Lower lobe of right lung (tissue), 2 donors: ENCODE results near the gene B4GALT2. TPM values are rescaled to one million over a fixed set of nuclear protein-coding genes. Genes with fewer than 3 reads are reported as not detected.

Experiments
- ATAC-seq, 2 donors: fragments of 200-7000 bp; cut with Tn5 transposase; one replicate each; pipeline ENCODE4 v1.9.1; 2020 to 2022; ENCODE audit warnings: mild to moderate bottlenecking in 2 of 2, moderate library complexity in 2 of 2
- DNase-seq: peaks from one replicate; pipeline ENCODE4 v3.0.0-alpha.2; 2020
- H3K27ac ChIP-seq: fragments of 200-600 bp; one replicate; pipeline ENCODE4 v1.8.0; 2022
- H3K27me3 ChIP-seq: fragments of 200-600 bp; one replicate; pipeline ENCODE4 v1.8.0; 2022; ENCODE audit warnings: low read depth
- H3K36me3 ChIP-seq: fragments of 200-600 bp; one replicate; pipeline ENCODE4 v1.8.0; 2022; ENCODE audit warnings: mild to moderate bottlenecking
- H3K4me1 ChIP-seq: fragments of 200-600 bp; one replicate; pipeline ENCODE4 v1.8.0; 2022
- H3K4me3 ChIP-seq: fragments of 200-600 bp; one replicate; pipeline ENCODE4 v1.8.0; 2022; ENCODE audit warnings: mild to moderate bottlenecking
- H3K9me3 ChIP-seq: fragments of 200-600 bp; one replicate; pipeline ENCODE4 v1.8.0; 2022
- intact Hi-C: fragments of 100-400 bp; cut with DNase I; formaldehyde crosslinking; loops from one replicate; pipeline ENCODE4 v1.11.0; 2022
- total RNA-seq: library from RNA; stranded (reverse); fragmentation: NEBNext Ultra II Directional; extraction: Animal tissue kit (Norgen Biotek cat#: 25700); gene quantifications from one replicate; pipeline ENCODE4 v1.2.1, GENCODE V29; 2021
- TF ChIP-seq, protein P1 (sequence below): fragments of 200-600 bp; IDR thresholded peaks from one replicate; pipeline ENCODE4 v1.8.0; 2022; ENCODE audit warnings: antibody characterized with exemption, mild to moderate bottlenecking
- donor health status: DM: no; HTN: yes; CAD: no; lungs with severe emphysema.

B4GALT2 gene
- total RNA-seq, 1 donor from 2014 or later, result 17.3 TPM

DNA sequence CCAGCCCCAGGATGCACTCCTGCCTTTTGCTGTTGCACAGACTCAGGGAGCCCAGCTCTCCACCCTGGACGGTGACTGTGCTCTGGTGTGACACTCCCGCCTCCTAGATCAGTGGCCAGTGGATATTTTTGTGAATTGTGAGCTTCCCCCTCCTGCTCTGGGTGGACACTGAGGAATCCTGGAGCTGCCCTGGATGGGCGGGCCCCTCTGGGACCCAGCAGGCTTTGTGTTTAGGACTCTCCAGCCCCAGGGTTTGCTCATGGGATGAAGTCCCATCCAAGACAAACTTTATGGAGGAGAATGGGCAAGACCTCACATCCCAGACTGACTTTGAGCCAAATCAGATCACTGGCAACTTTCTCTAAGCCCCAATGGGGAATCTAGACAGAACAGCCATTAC lies 36.2 kb downstream of the B4GALT2 start:
- no peaks in the 10 kb centered on the region for H3K9me3 ChIP-seq
- H3K27ac ChIP-seq, result no peak overlapping the region
- H3K4me3 ChIP-seq, result no peak overlapping the region
- no peak for DNase-seq
- TF ChIP-seq, protein P1, sequence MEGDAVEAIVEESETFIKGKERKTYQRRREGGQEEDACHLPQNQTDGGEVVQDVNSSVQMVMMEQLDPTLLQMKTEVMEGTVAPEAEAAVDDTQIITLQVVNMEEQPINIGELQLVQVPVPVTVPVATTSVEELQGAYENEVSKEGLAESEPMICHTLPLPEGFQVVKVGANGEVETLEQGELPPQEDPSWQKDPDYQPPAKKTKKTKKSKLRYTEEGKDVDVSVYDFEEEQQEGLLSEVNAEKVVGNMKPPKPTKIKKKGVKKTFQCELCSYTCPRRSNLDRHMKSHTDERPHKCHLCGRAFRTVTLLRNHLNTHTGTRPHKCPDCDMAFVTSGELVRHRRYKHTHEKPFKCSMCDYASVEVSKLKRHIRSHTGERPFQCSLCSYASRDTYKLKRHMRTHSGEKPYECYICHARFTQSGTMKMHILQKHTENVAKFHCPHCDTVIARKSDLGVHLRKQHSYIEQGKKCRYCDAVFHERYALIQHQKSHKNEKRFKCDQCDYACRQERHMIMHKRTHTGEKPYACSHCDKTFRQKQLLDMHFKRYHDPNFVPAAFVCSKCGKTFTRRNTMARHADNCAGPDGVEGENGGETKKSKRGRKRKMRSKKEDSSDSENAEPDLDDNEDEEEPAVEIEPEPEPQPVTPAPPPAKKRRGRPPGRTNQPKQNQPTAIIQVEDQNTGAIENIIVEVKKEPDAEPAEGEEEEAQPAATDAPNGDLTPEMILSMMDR, result no peak
- intact Hi-C loops, result no loop called here
- no peaks in the 10 kb centered on the region for H3K36me3 ChIP-seq
- no peaks in the 10 kb centered on the region for H3K4me1 ChIP-seq
- no peak for ATAC-seq
- no peaks in the 10 kb centered on the region for H3K27me3 ChIP-seq

DNA sequence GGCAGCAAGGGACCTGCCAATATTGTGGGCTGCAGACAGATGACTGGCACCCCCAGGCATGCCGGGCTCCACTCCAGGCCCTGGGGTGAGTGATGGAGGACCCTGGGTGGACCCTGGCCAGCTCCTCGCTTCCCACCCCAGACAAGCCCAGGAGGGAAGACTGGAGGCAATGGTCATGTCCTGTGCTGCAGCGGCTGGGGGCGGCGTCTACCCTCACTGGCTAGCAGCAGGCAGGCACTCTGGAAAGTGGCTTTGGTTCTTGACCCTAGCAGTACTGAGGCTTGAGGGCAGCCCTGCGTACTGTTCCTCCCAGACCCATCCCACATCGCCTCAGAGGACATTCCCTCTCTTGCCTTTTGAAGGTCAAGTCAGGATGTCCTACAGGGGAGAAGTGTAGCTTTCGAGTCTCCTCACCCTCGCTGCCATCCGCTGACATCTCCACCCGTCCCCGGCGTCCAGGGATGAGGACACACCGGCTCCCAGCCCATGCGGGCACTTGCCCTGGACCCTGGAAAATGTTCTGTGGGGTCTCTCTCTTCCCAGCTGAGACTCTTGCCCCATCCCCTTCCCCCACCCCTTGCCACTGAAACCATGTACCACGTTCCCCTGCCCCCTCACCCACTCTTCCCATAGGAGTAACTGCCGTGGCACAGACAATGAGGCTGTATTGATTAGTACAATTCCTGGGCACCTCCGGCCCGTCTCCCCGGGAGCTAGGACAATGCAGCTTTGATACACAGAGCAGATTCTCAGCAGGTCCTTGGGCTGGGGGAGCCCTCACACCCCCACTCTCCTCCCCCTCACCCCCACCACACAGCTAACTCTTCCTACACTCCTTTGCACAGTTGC lies 37.3 kb downstream of the B4GALT2 start:
- ATAC-seq (no peak), DNase-seq (no peak)
- no peaks in the 10 kb centered on the region for H3K4me1 ChIP-seq
- TF ChIP-seq, protein P1, result no peak
- intact Hi-C loops, result no loop called here
- H3K27ac ChIP-seq, result no peak overlapping the region
- no peaks in the 10 kb centered on the region for H3K36me3 ChIP-seq
- no peaks in the 10 kb centered on the region for H3K9me3 ChIP-seq
- no peaks in the 10 kb centered on the region for H3K27me3 ChIP-seq
- H3K4me3 ChIP-seq, result no peak overlapping the region

DNA sequence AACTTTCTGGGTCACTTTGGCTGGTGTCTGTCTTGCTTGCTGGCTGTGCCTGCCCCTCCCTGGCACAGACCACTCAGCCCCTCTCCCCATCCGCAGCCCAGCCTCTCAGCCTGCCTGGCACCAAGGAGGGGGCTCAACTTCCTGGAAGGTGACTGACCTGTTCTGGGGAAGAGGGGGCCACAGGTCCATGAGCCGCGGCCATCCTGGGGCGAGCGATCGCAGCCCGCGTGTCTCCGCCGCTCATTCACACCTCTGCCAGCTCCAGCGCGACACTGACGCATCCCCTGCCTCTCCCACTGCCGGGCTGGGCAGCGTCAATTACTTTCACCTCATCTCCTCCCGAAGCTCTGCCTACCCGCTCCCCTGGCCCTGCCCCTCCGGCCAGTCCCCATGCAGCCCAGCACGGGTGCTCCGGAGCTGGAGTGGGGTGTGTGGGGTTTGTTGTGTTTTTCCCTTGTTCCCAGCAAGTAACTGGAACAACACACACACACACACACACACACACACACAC lies 37.9 kb downstream of the B4GALT2 start:
- intact Hi-C loops, result no loop called here
- Histone ChIP-seq H3K27me3 (no peaks in the 10 kb centered on the region), H3K27ac (no peak overlapping the region), H3K9me3 (no peaks in the 10 kb centered on the region), H3K4me3 (no peak overlapping the region), H3K36me3 (no peaks in the 10 kb centered on the region), H3K4me1 (no peaks in the 10 kb centered on the region)
- TF ChIP-seq, protein P1, result no peak
- no peak for ATAC-seq
- DNase-seq, result no peak

DNA sequence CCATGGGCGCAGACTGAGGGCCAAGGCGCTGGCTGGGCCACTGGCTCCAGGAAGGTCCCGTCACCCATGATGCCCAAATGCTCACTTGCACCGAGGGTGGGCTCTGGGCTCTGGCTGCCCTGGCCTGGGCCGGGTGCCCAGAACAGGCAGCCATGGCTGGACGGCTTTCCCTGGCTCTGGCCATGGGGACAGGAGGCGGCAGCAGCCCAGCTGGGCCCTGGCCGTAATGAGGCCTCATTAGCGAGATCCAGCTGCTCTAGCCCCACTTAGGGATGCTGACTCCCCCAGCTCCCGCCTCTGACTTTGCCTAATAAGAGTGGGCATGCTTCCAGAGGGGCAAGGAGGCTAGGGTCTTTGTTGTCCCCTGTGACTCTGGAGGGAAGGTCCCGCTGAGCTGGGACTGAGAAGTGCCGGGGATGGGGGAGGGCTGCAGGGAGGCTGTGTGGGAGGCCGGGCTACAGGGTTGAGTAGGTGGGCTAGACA lies 40.5 kb downstream of the B4GALT2 start:
- no peak for ATAC-seq
- peaks cover 3% of the 10 kb centered on the region for H3K36me3 ChIP-seq
- no peaks in the 10 kb centered on the region for H3K27me3 ChIP-seq
- no peak overlapping the region for H3K27ac ChIP-seq
- intact Hi-C loops, result no loop called here
- no peaks in the 10 kb centered on the region for H3K9me3 ChIP-seq
- TF ChIP-seq, protein P1, result no peak
- DNase-seq, result no peak
- no peak overlapping the region for H3K4me3 ChIP-seq
- H3K4me1 ChIP-seq, result no peaks in the 10 kb centered on the region

DNA sequence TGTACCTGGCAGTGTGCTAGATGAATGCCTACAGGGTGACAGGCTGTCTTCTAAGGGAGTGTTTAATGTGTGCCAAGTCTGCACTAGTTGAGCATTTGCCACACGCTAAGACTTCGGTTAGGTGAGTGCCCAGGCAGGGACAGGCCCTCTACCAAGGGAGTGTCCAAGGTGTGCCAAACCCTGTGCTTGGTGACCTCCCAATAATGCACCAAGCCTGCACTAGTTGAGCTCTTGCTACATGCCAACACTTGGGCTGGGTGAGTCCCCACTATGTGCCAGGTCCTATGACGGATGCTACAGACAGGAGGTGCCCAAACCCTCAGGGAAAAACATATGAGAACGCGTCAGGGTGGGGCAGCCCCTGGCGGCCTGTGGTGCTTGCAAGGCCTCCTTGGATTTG lies 41.5 kb downstream of the B4GALT2 start:
- ATAC-seq, result no peak
- intact Hi-C loops, result no loop called here
- no peaks in the 10 kb centered on the region for H3K4me1 ChIP-seq
- no peak overlapping the region for H3K4me3 ChIP-seq
- TF ChIP-seq, protein P1, result no peak
- no peaks in the 10 kb centered on the region for H3K27me3 ChIP-seq
- H3K36me3 ChIP-seq, result peaks cover 3% of the 10 kb centered on the region
- no peak for DNase-seq
- H3K9me3 ChIP-seq, result no peaks in the 10 kb centered on the region
- no peak overlapping the region for H3K27ac ChIP-seq
